HL-60 (cell line): Measurements from ENCODE around the gene ATP2B2.

Experiments used
- DNase-seq, 2 experiments: peaks; one replicate each; pipeline ENCODE4 v3.0.0-alpha.2; 2010 to 2020; ENCODE audit warnings: low read depth in 1 of 2, low spot score in 1 of 2
- H3K27ac ChIP-seq: fragments of 250-450 bp; sonication (Bioruptor Pico); replicated peaks from 2 replicates; pipeline ENCODE4 v1.5.1; 2020; ENCODE audit warnings: mild to moderate bottlenecking, moderate library complexity
- H3K27me3 ChIP-seq: fragments of 250-450 bp; sonication (Bioruptor Pico); 2 replicates; pipeline ENCODE4 v1.5.1; 2021; ENCODE audit warnings: mild to moderate bottlenecking, moderate library complexity; ENCODE audit not compliant: insufficient read depth, poor library complexity, severe bottlenecking
- H3K4me3 ChIP-seq: replicated peaks from 2 replicates; pipeline ENCODE4 v1.5.1; 2011; ENCODE audit warnings: mild to moderate bottlenecking, control low read depth, low read length; ENCODE audit not compliant: insufficient read depth
- GABPA ChIP-seq: IDR thresholded peaks from 2 replicates; pipeline ENCODE4 v1.6.1; 2012; ENCODE audit warnings: low read depth
- POLR2AphosphoS5 ChIP-seq: IDR thresholded peaks from 2 replicates; pipeline ENCODE4 v1.6.1; 2012; ENCODE audit warnings: low read depth
- SPI1 ChIP-seq: IDR thresholded peaks from 2 replicates; pipeline ENCODE4 v1.6.1; 2012; ENCODE audit warnings: low read depth, mild to moderate bottlenecking, borderline replicate concordance
- TF ChIP-seq, protein P1 (sequence below): IDR thresholded peaks from one replicate; pipeline ENCODE4 v1.5.1; 2011; ENCODE audit warnings: low read length, control low read depth, inconsistent platforms; ENCODE audit not compliant: insufficient read depth
- TF ChIP-seq, protein P2 (sequence below): IDR thresholded peaks from 2 replicates; pipeline ENCODE4 v1.6.1; 2012; ENCODE audit warnings: low read depth; ENCODE audit not compliant: insufficient replicate concordance

Gene ATP2B2

DNA sequence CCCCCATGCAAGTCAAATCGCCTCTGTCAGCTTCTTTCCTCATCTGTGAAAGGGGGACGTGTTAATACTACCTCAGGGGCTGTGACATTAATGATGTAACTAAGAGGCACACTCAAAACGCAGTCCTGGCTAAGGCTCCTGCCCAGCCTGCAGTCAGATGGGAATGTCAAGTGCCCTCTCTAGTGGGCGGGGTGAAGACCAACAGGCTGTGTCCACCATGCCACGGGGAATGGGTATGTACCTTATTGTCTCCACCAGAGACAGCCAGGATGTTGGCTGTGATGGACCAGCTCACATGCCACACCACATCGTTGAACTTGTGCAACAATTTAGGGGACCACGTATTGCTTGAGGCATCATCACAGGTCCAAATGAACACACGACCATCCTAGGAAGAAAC lies 201.6 kb downstream of the ATP2B2 start:
- TF ChIP-seq, protein P1, sequence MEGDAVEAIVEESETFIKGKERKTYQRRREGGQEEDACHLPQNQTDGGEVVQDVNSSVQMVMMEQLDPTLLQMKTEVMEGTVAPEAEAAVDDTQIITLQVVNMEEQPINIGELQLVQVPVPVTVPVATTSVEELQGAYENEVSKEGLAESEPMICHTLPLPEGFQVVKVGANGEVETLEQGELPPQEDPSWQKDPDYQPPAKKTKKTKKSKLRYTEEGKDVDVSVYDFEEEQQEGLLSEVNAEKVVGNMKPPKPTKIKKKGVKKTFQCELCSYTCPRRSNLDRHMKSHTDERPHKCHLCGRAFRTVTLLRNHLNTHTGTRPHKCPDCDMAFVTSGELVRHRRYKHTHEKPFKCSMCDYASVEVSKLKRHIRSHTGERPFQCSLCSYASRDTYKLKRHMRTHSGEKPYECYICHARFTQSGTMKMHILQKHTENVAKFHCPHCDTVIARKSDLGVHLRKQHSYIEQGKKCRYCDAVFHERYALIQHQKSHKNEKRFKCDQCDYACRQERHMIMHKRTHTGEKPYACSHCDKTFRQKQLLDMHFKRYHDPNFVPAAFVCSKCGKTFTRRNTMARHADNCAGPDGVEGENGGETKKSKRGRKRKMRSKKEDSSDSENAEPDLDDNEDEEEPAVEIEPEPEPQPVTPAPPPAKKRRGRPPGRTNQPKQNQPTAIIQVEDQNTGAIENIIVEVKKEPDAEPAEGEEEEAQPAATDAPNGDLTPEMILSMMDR: no peak
- no peak; the same call in 1 of the 2 replicates for TF ChIP-seq POLR2AphosphoS5
- TF ChIP-seq SPI1: no peak
- TF ChIP-seq GABPA: no peak
- TF ChIP-seq, protein P2, sequence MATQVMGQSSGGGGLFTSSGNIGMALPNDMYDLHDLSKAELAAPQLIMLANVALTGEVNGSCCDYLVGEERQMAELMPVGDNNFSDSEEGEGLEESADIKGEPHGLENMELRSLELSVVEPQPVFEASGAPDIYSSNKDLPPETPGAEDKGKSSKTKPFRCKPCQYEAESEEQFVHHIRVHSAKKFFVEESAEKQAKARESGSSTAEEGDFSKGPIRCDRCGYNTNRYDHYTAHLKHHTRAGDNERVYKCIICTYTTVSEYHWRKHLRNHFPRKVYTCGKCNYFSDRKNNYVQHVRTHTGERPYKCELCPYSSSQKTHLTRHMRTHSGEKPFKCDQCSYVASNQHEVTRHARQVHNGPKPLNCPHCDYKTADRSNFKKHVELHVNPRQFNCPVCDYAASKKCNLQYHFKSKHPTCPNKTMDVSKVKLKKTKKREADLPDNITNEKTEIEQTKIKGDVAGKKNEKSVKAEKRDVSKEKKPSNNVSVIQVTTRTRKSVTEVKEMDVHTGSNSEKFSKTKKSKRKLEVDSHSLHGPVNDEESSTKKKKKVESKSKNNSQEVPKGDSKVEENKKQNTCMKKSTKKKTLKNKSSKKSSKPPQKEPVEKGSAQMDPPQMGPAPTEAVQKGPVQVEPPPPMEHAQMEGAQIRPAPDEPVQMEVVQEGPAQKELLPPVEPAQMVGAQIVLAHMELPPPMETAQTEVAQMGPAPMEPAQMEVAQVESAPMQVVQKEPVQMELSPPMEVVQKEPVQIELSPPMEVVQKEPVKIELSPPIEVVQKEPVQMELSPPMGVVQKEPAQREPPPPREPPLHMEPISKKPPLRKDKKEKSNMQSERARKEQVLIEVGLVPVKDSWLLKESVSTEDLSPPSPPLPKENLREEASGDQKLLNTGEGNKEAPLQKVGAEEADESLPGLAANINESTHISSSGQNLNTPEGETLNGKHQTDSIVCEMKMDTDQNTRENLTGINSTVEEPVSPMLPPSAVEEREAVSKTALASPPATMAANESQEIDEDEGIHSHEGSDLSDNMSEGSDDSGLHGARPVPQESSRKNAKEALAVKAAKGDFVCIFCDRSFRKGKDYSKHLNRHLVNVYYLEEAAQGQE: no peak
- DNase-seq: no peak
- H3K4me3 ChIP-seq: no peak overlapping the region
- H3K27ac ChIP-seq: no peak overlapping the region
- H3K27me3 ChIP-seq: no peaks in the 10 kb centered on the region

DNA sequence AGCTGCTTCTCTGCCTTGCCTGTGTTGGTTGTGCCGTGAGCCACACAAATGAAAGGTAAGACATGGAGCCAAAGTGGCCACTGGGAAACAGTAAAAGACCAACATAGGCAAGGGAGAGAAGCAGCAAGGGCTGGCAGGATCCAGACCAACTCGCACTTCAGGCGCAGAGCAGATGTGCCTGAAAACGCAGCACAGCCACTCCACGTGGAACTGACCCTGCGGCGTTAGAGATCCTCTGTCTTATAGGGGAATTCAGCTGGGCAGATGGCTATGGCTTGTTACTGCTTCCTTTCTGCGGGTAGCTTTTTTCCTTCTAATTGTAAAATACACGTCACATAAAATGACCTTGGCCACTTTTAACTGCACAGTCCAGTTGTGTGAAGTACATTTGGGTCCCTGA lies 202.3 kb downstream of the ATP2B2 start:
- no peaks in the 10 kb centered on the region for H3K27me3 ChIP-seq
- no peak for DNase-seq
- TF ChIP-seq, protein P1: no peak
- TF ChIP-seq, protein P2: no peak
- TF ChIP-seq SPI1: no peak
- no peak for TF ChIP-seq POLR2AphosphoS5
- no peak for TF ChIP-seq GABPA
- H3K4me3 ChIP-seq: no peak overlapping the region
- H3K27ac ChIP-seq: no peak overlapping the region

DNA sequence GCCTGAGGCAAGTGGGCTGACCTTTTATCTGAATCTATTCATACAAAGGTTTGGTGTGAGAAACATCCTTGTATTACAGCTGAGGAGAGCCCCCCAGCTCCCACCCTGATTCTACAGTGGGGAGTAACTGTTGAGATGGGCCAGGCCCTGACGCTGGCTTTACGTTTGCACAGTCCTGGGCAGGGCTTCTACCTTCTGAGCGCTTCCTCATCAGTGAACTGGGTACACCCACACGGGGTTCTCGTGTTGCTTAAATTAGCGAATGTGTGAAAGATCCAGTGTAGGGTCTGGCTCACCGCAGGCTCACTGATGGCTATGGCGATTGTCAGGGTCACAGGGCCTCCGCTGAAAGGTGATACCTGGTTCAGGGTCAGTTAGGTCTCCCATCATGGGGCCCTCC lies 205.3 kb downstream of the ATP2B2 start:
- no peak overlapping the region for H3K4me3 ChIP-seq
- H3K27me3 ChIP-seq: no peaks in the 10 kb centered on the region
- no peak overlapping the region for H3K27ac ChIP-seq
- TF ChIP-seq SPI1 (no peak), POLR2AphosphoS5 (no peak), GABPA (no peak)
- TF ChIP-seq, protein P1: no peak
- TF ChIP-seq, protein P2: no peak
- no peak for DNase-seq
